ENCODE results near the gene URB2.

DNA sequence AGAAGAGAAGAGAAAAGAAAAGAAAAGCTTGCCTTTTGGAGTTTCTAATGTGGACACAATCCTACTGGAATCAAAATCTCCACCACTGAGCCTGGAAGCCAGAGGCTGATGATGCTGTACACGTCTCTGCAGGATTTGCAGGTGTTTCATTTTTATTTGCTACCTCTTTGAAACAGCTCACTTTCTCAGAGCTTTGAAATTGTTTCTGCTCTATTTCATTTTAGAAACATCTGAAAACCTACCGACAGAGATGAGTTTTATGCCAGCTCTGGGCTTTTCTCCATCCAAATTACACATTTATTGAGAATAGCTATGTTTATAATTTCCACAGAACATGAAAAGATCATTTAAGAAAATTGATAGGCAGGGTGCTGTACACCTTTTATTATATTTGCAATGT lies 46.2 kb downstream of the URB2 start:
- no peak for TF ChIP-seq POLR2A (IDR thresholded peaks at IDR 0.05)
- TF ChIP-seq, protein P1, sequence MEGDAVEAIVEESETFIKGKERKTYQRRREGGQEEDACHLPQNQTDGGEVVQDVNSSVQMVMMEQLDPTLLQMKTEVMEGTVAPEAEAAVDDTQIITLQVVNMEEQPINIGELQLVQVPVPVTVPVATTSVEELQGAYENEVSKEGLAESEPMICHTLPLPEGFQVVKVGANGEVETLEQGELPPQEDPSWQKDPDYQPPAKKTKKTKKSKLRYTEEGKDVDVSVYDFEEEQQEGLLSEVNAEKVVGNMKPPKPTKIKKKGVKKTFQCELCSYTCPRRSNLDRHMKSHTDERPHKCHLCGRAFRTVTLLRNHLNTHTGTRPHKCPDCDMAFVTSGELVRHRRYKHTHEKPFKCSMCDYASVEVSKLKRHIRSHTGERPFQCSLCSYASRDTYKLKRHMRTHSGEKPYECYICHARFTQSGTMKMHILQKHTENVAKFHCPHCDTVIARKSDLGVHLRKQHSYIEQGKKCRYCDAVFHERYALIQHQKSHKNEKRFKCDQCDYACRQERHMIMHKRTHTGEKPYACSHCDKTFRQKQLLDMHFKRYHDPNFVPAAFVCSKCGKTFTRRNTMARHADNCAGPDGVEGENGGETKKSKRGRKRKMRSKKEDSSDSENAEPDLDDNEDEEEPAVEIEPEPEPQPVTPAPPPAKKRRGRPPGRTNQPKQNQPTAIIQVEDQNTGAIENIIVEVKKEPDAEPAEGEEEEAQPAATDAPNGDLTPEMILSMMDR (IDR thresholded peaks at IDR 0.05 in 8 of 11, conservative IDR thresholded peaks at IDR 0.05 in 3 of 11) = no peak
